Suprapubic skin (tissue), 3 donors: ENCODE measurements around the gene GLT8D2.

Experiments used
- POLR2A ChIP-seq, 2 donors: fragments of 450-650 bp; IDR thresholded peaks; one replicate each; pipeline ENCODE4 v1.6.1; 2017; ENCODE audit warnings: antibody characterized with exemption in 2 of 2, mild to moderate bottlenecking in 2 of 2, moderate library complexity in 2 of 2
- TF ChIP-seq, protein P1 (sequence below), 2 donors: fragments of 200-600 bp in 1 of 2; fragments of 450-650 bp in 1 of 2; sonication (generic) in 1 of 2; IDR thresholded peaks; one replicate each; pipeline ENCODE4 v1.5.1; 2016 to 2019; ENCODE audit warnings: antibody characterized with exemption in 2 of 2, mild to moderate bottlenecking in 1 of 2, moderate library complexity in 1 of 2

DNA sequence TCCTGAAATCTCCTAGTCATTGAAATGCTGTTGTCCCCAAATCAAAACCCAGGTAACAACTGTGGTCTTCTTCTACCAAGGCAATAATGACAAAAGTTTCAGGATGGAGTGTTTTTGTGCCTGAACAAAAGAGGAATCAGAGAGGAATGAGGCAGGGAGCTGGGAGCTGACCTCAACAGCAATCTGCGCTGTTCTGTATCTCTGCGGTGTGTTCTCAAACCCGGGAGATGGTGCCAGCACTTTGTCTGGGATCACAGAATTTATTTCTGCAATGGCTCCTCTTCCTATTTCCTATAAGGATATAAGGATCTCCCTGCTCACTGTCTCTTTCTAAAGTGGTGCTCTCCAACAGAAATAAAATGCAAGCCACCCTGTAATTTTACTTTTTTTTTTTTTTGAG, 449 bp upstream of the GLT8D2 start:
- TF ChIP-seq POLR2A (IDR thresholded peaks at IDR 0.05), result no peak
- TF ChIP-seq, protein P1, sequence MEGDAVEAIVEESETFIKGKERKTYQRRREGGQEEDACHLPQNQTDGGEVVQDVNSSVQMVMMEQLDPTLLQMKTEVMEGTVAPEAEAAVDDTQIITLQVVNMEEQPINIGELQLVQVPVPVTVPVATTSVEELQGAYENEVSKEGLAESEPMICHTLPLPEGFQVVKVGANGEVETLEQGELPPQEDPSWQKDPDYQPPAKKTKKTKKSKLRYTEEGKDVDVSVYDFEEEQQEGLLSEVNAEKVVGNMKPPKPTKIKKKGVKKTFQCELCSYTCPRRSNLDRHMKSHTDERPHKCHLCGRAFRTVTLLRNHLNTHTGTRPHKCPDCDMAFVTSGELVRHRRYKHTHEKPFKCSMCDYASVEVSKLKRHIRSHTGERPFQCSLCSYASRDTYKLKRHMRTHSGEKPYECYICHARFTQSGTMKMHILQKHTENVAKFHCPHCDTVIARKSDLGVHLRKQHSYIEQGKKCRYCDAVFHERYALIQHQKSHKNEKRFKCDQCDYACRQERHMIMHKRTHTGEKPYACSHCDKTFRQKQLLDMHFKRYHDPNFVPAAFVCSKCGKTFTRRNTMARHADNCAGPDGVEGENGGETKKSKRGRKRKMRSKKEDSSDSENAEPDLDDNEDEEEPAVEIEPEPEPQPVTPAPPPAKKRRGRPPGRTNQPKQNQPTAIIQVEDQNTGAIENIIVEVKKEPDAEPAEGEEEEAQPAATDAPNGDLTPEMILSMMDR (IDR thresholded peaks at IDR 0.05), result no peak
